Raji (cell line): ENCODE results near the gene ABCC3.

Experiments used
- POLR2A ChIP-seq: IDR thresholded peaks from 2 replicates; pipeline ENCODE4 v1.6.1; 2011; ENCODE audit warnings: low read depth, low read length, control low read depth; ENCODE audit not compliant: insufficient read depth

The ABCC3 gene

DNA sequence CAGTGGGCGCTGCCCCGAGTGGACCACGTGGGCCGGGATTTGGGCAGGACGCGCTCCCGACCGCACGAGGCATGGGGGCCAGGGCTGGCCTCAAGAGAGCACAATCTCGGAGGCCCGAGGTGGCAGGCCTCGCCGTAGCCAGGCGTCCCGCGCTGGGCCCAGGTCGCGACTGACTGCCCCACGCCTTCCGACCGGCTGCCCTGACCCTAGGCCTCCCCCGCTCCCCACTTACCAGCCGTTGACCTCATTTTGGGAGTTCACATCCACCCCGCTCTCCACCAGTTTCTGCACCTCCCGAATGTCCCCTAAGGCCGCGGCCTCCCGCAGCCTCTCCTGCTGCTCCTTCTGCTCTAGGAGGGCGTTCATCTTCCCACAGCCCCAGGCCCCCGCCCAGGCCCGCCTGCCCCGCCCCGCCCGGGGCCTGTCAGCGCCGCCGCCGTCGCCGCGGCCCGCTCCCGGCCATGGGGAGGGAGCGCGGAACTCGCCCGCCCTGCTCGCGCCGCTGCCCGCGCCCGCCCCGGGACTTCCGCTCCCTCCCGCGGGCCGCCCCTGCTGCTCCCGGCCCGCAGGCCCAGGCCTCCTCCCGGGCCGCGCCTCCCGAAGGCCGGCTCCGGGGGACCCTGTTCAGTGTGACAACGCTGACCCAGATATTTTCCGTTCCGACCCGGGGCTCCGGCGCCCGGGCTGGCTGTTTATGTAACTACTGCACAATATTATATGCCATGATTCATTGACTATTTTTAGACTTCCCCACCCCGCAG lies 72.8 kb downstream of the ABCC3 start, which contains the start of gene ANKRD40:
Gene ANKRD40 (minus strand): TSS at position 626 of the 761 bp plus-strand sequence. CDS start 260 bp downstream, at position 366.
- peak; percentile 57 for TF ChIP-seq POLR2A

DNA sequence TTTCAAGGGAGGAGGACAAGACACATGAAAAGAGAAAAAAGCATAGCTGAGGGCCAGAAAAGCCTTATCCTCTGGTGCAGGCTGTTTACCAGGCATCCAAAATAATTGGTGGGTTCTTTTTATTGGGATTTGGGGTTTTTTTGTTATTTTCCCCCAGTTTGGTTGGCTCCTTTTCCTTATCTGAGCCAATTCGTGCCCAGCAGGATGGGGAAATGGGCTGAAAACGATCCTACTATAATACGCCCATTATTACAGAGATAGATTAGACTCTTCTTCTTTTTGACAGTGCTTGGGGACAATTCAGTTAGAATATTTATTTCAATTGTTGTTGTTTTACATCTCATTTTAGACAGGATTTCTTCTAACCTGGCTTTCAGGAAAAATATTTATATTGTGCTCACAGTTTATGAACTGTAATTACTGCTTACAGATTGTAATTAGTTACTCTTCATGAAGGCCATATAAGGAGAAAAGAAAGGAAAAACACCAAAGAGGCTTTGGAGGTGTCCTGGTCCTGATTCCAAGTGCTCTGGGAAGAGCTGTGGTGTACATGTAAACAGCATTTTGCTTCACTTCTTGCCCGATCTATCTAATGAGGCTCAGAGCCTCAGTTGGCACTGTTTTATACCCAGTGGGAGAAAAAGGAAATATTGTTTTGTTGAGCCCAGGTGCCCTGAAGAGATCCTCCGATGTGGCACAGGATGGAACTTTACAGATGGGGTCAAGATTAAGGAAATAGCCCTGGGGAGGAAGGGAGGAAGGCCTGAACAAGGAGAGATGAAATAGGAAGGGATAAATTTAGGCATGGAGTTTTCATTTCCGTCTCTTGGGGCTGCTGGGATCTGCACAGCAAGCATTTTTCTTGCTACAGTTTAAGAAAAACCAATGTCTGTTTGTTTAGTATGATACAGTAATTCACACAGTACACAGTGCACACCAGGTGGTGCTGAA lies 73.6 kb downstream of the ABCC3 start:
- TF ChIP-seq POLR2A, result peak; percentile 24; the same call in 1 of the 2 replicates

DNA sequence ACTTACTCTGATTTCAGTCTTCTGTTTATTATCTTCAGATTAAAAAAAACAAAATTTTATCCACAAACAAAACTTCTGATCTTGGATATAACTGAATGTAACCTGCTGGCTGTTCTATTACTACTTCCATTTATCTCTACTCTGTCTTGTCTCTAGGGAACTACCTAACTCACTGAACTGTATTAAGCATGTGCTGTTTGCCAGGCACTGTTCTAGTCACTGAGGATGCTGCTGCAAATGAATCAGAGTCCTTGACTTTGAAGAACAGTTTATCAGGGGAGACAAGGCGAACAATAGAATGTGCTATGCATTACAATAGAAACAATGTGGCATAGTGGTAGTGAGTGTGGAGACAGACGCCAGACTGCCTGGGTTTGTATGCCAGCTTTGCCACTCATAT lies 75.3 kb downstream of the ABCC3 start:
- no peak for TF ChIP-seq POLR2A

DNA sequence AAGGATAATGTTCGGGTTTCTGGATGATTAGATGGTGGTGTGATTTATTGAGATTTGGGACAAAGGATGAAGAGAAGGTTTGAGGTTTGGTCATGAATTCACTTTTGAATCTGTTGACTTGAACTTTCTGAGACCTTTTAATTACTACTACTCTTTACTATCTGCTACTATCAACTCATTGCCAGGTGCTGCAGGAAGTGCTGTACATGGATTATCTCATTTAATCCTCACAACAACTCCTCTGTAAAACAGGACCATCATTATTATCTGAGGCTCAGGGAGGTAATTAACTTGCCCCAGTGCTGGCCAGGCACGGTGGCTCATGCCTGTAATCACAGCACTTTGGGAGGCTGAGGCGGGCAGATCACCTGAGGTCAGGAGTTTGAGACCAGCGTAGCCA lies 76.0 kb downstream of the ABCC3 start:
- no peak for TF ChIP-seq POLR2A

DNA sequence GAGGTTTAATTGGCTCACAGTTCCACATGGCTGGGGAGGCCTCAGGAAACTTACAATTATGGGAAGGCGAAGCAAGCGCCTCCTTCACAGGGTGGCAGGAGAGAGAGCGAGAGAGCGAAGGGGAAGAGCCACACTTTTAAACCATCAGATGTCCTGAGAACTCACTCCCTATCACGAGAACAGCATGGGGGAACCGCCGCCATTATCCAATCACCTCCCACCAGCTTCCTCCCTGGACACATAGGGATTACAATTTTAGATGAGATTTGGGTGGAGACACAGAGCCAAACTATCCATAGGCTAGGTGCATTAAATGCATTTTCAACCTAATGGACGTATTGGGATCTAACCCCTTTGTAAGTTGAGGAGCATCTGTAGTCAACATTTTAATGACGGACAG lies 78.0 kb downstream of the ABCC3 start:
- no peak for TF ChIP-seq POLR2A

DNA sequence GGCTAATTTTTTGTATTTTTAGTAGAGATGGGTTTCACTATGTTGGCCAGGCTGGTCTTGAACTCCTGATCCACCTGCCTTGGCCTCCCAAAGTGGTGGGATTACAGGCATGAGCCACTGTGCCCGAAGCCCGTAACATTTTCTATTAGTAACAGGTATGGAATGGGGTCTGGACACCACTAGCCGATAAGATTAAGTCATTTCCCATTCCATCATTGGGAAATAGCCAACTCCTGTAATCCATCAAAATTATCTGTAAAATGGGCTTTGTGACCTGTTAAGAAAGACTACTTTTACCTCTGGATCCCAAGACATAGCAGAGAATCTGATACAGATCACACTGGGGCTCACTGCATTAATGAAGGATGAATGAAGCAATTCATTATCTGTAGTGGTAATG lies 80.8 kb downstream of the ABCC3 start:
- no peak for TF ChIP-seq POLR2A

DNA sequence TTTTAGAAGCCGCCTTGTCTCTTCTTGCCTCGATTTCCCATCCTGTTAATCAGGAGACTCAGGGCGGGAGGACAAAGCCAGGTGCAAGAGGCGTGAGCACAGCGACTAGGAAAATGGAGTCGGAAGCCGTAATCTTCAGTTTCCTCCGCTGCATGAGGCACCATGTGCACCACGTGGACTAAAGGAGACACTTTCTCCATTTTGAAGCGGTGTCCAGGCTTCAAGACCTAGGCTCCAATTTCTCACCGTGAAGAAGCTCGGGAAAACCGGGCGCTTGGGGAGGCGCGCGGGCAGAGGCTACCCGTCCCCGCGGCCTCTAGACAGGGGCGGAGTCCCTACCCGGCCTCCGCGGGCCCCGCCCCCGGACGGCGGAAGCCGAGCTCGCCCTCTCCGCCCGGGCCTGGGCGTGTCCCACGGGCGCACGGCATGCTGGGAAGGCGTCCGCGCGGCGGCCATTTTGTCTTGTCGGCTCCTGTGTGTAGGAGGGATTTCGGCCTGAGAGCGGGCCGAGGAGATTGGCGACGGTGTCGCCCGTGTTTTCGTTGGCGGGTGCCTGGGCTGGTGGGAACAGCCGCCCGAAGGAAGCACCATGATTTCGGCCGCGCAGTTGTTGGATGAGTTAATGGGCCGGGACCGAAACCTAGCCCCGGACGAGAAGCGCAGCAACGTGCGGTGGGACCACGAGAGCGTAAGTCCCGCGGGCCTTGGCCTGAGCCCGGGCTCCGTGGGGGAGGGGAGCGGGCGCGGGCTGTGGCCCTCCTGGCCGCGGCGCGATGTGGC lies 84.7 kb downstream of the ABCC3 start, which contains the start of gene LUC7L3:
Gene LUC7L3 (plus strand): TSS at position 460 of the 780 bp plus-strand sequence. CDS start 130 bp downstream, at position 590.
- peak; percentile 95 for TF ChIP-seq POLR2A

DNA sequence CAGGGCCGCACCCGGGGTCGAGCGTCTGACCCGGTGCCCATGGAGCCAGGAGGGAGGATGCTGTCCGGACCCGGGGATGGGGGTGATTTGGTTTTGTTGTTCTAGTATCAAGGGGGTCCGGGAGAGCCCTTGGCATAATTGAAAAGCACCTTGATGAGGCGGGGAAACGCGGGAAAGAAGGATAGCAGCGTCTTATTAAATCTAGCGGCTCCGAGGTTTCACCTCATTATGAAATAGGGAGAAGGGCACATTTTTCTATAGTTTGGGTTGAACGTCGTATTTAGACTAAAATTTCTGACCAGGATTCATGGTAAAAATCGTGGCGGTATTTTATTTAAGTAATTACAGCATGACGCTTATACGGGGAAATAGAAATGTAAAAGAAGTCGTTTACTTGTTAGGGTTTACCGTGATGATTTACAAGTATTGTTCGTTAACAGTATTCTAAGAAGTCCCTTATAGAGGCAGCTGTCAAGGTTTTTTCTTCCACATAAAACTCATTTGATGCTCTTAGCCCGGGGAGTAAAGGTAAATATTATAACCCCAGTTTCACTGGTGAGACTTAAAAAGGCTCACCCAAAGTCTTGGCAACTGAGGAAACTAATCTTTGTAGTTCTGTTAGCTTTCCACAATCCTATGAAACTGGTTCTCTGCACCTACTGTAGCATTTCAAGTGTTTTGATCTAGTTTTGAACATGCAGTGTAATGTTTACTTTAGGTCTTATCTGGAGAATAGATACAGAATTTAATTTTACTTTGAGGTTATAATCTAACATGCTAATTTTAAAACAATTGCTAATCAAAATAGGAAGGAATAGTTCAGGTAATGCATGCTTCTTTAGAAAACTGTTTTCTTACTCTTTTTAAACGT lies 85.5 kb downstream of the ABCC3 start:
- no peak for TF ChIP-seq POLR2A

DNA sequence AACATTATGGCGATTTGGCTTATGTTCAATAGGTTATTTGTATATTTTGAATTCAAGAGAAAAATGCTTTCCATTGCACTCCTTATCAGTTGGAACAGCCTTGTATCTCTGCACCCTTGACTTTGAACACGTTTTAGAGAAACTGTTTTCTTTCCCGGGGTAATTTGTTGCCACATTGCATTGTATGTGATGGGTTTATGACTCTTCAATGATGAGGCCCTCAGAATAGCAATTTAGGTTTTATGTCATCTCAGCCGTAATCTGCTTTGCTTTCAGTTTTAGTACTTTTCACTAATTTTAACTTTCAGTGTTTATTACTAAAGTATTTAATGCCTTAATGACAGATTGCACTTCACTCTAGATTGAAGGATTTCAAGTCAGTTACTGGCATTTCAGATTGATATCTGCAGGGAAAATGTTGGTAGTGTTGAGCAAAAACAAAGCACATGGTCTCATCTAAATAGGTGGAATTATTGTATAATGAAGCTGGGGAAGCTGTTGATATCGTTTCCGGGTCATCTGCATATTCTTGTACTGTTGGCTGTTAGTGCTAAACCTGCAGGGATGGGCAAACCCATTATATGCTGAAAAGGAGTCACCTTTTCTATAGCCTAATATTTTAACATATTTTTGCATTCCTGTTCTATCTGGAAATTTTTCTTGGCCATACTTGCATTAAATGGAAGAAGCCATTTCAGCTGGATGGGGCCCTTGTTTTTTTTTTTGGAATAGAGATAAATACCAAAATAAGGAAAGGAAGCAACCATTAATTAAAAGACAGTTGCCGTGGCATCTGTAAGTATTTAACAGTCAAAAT lies 86.7 kb downstream of the ABCC3 start:
- TF ChIP-seq POLR2A, result no peak

DNA sequence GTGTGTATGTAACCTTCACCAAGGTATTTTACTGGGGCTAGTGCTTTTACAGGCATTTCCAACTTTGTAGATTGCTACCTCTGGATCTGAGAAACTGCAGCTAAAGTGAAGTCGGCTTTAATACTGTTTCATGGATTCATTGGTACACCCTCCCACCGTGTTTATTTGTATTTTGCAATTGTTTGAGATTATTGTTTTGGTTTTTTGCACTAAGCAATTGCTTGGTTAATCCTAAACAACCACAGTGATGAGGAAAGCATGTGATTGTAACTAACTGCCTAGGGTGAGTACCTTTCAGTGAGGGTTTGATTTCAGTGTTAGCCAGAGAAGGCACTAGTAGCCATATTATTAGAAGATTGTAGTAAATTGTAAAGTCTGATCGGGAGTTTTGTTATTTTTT lies 88.1 kb downstream of the ABCC3 start:
- TF ChIP-seq POLR2A, result no peak

DNA sequence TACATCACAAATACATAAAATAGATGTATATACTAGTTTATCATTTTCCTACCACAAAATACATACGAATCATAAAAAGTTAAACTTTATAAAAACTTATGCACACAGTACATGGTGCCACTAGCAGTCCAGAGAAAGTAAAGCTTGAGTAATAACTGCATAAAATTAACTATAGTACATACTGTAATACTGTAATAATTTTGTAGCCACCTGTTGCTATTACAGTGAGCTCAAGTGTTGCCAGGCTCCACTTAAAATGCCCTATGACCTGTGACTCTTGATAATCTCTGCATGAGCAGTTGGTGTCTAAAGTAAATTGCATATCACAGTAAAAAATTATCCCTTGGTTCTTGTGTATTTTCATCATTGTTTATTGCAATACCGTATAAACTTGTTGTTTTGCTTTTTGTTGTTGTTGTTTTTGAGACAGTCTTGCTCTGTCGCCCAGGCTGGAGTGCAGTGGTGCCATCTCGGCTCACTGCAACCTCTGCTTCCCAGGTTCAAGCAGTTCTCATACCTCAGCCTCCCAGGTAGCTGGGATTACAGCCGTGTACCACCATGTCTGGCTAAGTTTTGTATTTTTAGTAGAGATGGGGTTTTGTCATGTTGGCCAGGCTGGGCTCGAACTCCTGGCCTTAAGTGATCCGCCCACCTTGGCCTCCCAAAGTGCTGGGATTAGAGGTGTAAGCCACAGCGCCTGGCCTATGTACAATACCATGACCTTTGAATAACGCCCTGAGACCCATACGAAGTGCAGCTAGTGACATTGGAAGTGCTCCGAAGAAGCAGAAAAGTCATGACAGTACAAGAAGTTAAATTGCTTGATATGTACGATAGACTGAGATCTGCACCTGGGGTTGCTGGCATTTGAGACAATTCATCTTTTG lies 91.3 kb downstream of the ABCC3 start:
- no peak for TF ChIP-seq POLR2A

DNA sequence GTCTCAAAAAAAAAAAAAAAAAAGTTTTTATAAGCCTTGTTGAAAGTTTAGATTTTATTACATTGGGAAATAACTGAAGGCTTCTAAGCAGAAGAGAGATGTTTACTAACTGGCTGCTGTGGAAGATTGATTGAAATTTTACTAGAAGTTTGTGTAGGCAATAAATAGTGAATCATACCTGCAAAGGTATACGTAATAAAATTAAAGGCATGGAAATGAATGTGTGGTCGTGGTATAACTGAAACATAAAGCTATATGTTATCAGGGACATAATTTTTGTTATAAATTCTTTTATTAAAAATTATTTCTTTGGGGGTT lies 93.4 kb downstream of the ABCC3 start:
- TF ChIP-seq POLR2A, result no peak
